ENCODE data around the gene MTG2. TPM values are rescaled to one million over a fixed set of nuclear protein-coding genes. Genes with fewer than 3 reads are reported as not detected.

The MTG2 gene
- total and polyA plus RNA-seq, 8 donors = 13.6 to 77.9 (median 21.4) TPM

DNA sequence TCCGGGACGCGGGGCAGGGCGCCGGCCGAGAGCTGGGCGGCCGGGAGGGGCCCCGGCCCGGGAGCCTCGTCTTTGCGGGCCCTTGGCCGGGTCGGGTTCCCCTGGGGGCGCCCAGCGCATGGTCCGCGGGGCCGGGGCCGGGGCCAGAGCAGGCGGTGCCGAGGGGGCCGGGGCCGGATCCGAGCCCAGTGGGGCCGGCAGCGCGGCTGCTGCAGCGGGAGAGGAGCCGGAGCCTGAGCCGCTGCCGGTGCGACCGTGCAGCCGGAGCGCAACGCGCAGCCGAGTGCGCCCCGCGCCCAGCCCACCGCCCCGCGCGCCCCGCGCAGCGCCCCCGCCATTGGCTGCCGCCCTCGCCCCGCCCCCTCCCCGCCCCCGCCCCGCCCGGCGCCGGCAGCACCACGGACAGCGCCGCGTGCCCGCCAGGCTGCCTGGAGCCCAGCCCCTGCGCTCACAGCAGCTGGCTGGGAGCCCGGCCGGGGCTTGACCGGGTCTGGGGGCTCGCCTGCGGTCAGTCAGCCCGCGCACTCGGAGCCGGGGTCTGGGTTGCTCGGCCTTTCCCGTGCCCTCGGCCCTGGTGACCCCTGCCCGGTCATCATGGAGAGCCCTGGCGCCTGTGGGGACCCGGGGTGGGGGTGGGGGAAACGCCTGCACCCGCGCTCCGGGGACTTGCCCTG lies 37.3 kb downstream of the MTG2 start, which contains the start of gene HRH3:
HRH3 (minus strand) TSS at position 287 of the 674 bp plus-strand sequence. CDS start 308 bp downstream, outside the sequence.
- H3K4me1 ChIP-seq = peaks cover 15 to 23% (median 19%) of the 10 kb centered on the region in 4 donors
- intact Hi-C loops (cut with DNase I; ENCODE audit: low total_unique reads) = no loop called here
- no peak within 1 kb of the TSS for H3K27ac ChIP-seq
- TF ChIP-seq POLR2A (IDR thresholded peaks at IDR 0.05) (no peak), POLR2AphosphoS5 (IDR thresholded peaks at IDR 0.05) (no peak), EP300 (IDR thresholded peaks at IDR 0.05) (no peak)
- TF ChIP-seq, protein P1, sequence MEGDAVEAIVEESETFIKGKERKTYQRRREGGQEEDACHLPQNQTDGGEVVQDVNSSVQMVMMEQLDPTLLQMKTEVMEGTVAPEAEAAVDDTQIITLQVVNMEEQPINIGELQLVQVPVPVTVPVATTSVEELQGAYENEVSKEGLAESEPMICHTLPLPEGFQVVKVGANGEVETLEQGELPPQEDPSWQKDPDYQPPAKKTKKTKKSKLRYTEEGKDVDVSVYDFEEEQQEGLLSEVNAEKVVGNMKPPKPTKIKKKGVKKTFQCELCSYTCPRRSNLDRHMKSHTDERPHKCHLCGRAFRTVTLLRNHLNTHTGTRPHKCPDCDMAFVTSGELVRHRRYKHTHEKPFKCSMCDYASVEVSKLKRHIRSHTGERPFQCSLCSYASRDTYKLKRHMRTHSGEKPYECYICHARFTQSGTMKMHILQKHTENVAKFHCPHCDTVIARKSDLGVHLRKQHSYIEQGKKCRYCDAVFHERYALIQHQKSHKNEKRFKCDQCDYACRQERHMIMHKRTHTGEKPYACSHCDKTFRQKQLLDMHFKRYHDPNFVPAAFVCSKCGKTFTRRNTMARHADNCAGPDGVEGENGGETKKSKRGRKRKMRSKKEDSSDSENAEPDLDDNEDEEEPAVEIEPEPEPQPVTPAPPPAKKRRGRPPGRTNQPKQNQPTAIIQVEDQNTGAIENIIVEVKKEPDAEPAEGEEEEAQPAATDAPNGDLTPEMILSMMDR (IDR thresholded peaks at IDR 0.05) = no peak
- peaks cover 42 to 99% (median 87%) of the 10 kb centered on the region in 3 donors for H3K27me3 ChIP-seq
- H3K36me3 ChIP-seq = no peaks in the 10 kb centered on the region
- H3K4me3 ChIP-seq = peak within 1 kb of the TSS; percentile 38 to 52 (median 44)
- peak; percentile 53 to 86 for DNase-seq
- H3K9me3 ChIP-seq = no peaks in the 10 kb centered on the region
- WGBS, 5 donors = 0 to 2% (median 1%) methylated on average over 10 to 84 of the region's 84 CpGs

DNA sequence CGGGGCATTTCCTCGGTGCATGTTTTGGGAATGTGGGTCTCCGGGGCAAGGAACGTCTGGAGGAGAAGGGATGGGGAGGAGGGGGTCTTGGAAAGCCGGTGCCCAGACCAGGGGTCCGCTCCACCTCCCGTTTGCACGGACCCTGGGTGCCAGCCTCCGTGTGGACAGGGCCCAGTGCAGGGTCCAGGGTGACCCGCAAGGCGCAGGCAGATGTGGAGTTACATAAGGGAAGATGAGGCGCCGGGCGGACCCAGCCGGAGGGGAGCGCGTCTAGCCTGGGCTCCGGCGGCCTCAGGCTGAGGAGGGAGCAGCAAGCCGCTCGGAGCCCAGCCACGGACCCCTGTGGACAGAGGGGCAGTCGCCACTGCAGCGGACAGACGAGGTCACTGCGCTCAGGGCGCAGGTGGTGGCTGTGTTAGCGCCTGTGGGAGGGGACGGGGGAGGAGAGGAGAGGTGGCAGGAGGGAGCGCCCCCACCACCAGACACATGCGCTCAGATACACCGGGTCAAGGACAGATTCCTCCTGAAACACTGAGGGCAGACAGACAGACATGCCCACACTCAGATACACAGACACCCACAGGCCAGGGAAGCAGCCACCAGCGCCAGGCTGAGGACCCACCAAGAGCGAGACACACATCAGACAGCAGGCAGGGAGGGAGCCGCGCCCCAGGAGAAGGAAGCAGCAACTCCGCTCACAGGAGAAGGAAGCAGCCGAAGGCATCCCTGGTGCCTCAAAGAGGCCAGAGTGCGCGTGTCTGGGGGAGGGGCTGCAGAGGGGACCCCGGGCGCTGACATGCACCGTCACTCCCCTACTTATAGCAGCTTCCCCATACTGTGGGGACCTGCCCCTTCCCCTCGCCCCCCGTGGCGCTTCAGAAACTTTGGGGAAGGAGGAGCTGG lies 38.1 kb downstream of the MTG2 start:
- no peak for DNase-seq
- peaks cover 41 to 99% (median 81%) of the 10 kb centered on the region in 3 donors for H3K27me3 ChIP-seq
- WGBS, 5 donors = 3 to 5% (median 3%) methylated on average over 26 to 46 of the region's 46 CpGs
- no peaks in the 10 kb centered on the region for H3K9me3 ChIP-seq
- H3K4me3 ChIP-seq = peak overlapping the region in 3 of 4 donors; percentile 41 to 52 (median 47)
- no peak overlapping the region for H3K27ac ChIP-seq
- intact Hi-C loops (cut with DNase I; ENCODE audit: low total_unique reads) = no loop called here
- peaks cover 15 to 23% (median 19%) of the 10 kb centered on the region in 4 donors for H3K4me1 ChIP-seq
- H3K36me3 ChIP-seq = no peaks in the 10 kb centered on the region
- TF ChIP-seq, protein P1 (IDR thresholded peaks at IDR 0.05) = no peak
- TF ChIP-seq EP300 (IDR thresholded peaks at IDR 0.05) = no peak
- TF ChIP-seq POLR2AphosphoS5 (IDR thresholded peaks at IDR 0.05) = no peak
- no peak for TF ChIP-seq POLR2A (IDR thresholded peaks at IDR 0.05)

- Histone ChIP-seq H3K9me3 (no peaks in the 10 kb centered on the region), H3K4me3 (no peak overlapping the region), H3K27ac (no peak overlapping the region), H3K36me3 (no peaks in the 10 kb centered on the region), H3K4me1 (peaks cover 15 to 23% (median 19%) of the 10 kb centered on the region in 4 donors), H3K27me3 (peaks cover 31 to 99% (median 75%) of the 10 kb centered on the region in 3 donors)
- WGBS, 5 donors = 80 to 87% (median 85%) methylated on average over 4 to 18 of the region's 18 CpGs
- no peak for TF ChIP-seq POLR2AphosphoS5 (IDR thresholded peaks at IDR 0.05)
- DNase-seq = no peak
- intact Hi-C loops (cut with DNase I; ENCODE audit: low total_unique reads) = no loop called here
Measured at GRCh38 chr20:62222266-62222850, 39.5 kb downstream of the MTG2 start.

GRCh38 chr20:62222972-62223371 lies 40.1 kb downstream of the MTG2 start:
- no peak overlapping the region for H3K27ac ChIP-seq
- no peaks in the 10 kb centered on the region for H3K9me3 ChIP-seq
- peaks cover 15 to 25% (median 23%) of the 10 kb centered on the region in 4 donors for H3K4me1 ChIP-seq
- peaks cover 25 to 99% (median 69%) of the 10 kb centered on the region in 3 donors for H3K27me3 ChIP-seq
- no peak overlapping the region for H3K4me3 ChIP-seq
- WGBS, 5 donors = 68 to 79% (median 70%) methylated on average over 10 to 13 of the region's 13 CpGs
- no peak for DNase-seq
- no peak for TF ChIP-seq POLR2AphosphoS5 (IDR thresholded peaks at IDR 0.05)
- no peak for TF ChIP-seq POLR2A (IDR thresholded peaks at IDR 0.05)
- no peaks in the 10 kb centered on the region for H3K36me3 ChIP-seq
- intact Hi-C loops (cut with DNase I; ENCODE audit: low total_unique reads) = no loop called here

DNA sequence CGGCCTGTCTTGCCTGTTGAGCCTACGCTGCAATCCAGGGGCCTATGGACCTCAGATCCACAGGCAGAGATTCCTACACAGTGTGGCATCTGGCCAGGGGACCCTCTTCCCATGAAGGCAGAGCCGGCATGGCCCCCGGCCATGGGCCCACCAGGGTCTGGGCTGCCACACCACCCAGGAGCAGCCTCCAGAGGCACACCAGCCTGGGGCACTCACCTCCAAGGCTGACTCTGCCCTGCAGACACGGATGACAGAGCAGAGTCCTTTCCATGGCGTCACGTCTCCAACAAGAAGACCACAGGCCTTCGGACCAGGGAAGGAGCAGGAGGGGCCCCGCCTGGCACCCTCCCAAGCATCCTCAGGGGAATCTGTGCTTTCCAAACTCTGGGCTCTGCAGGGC lies 40.7 kb downstream of the MTG2 start:
- Histone ChIP-seq H3K9me3 (no peaks in the 10 kb centered on the region), H3K27me3 (peaks cover 21 to 99% (median 68%) of the 10 kb centered on the region in 3 donors)
- TF ChIP-seq, protein P1 (IDR thresholded peaks at IDR 0.05) = no peak
- no peak for TF ChIP-seq POLR2A (IDR thresholded peaks at IDR 0.05)
- no peak for TF ChIP-seq POLR2AphosphoS5 (IDR thresholded peaks at IDR 0.05)
- TF ChIP-seq EP300 (IDR thresholded peaks at IDR 0.05) = no peak

More for the DNA sequence above, 40.7 kb downstream of the MTG2 start:
- intact Hi-C loops (cut with DNase I; ENCODE audit: low total_unique reads) = no loop called here
- H3K36me3 ChIP-seq = no peaks in the 10 kb centered on the region
- DNase-seq = no peak
- H3K4me1 ChIP-seq = peaks cover 15 to 29% (median 29%) of the 10 kb centered on the region in 4 donors
- no peak overlapping the region for H3K4me3 ChIP-seq
- 72 to 84% (median 81%) methylated on average over 6 to 9 of the region's 9 CpGs for WGBS, 5 donors
- H3K27ac ChIP-seq = no peak overlapping the region
